GM23338 (cell line): ENCODE results near the gene NPHP4. TPM values are rescaled to one million over a fixed set of nuclear protein-coding genes. Genes with fewer than 3 reads are reported as not detected.

Experiments
- ATAC-seq: fragments of 200-7000 bp; cut with Tn5 transposase; 3 replicates; pipeline ENCODE4 v1.9.1; 2020
- DNase-seq: peaks from one replicate; pipeline ENCODE4 v3.0.0-alpha.2; 2015; ENCODE audit warnings: low spot score
- H2AFZ ChIP-seq: fragments of 200-600 bp; sonication (generic); 2 replicates; pipeline ENCODE4 v1.8.0; 2016; ENCODE audit warnings: antibody characterized with exemption, mild to moderate bottlenecking, moderate library complexity
- H3F3A ChIP-seq: fragments of 200-600 bp; sonication (generic); replicated peaks from 2 replicates; pipeline ENCODE4 v1.8.0; 2017; ENCODE audit warnings: antibody characterized with exemption, mixed run types, low read depth
- H3K27ac ChIP-seq: fragments of 200-600 bp; sonication (generic); 2 replicates; pipeline ENCODE4 v1.6.1; 2016; ENCODE audit warnings: low read depth
- H3K27me3 ChIP-seq: fragments of 200-600 bp; sonication (generic); 2 replicates; pipeline ENCODE4 v1.8.0; 2016; ENCODE audit warnings: mild to moderate bottlenecking, mixed run types, moderate library complexity; ENCODE audit not compliant: insufficient read depth
- H3K36me3 ChIP-seq: fragments of 200-600 bp; sonication (generic); 2 replicates; pipeline ENCODE4 v1.8.0; 2016; ENCODE audit warnings: mild to moderate bottlenecking; ENCODE audit not compliant: insufficient read depth
- H3K4me1 ChIP-seq: fragments of 200-600 bp; sonication (generic); 2 replicates; pipeline ENCODE4 v1.8.0; 2016; ENCODE audit warnings: mild to moderate bottlenecking, moderate library complexity; ENCODE audit not compliant: insufficient read depth
- H3K4me2 ChIP-seq: fragments of 200-600 bp; sonication (generic); 2 replicates; pipeline ENCODE4 v1.7.1; 2017; ENCODE audit warnings: mixed run types
- H3K4me3 ChIP-seq: fragments of 200-600 bp; sonication (generic); 2 replicates; pipeline ENCODE4 v1.6.1; 2016; ENCODE audit warnings: mixed run types
- H3K79me2 ChIP-seq: fragments of 200-600 bp; sonication (generic); replicated peaks from 2 replicates; pipeline ENCODE4 v1.8.0; 2017; ENCODE audit warnings: mild to moderate bottlenecking; ENCODE audit not compliant: insufficient read depth
- H3K9me2 ChIP-seq: fragments of 200-600 bp; sonication (generic); 2 replicates; pipeline ENCODE4 v1.8.0; 2017; ENCODE audit not compliant: insufficient read depth
- H4K20me1 ChIP-seq: fragments of 200-600 bp; sonication (generic); replicated peaks from 2 replicates; pipeline ENCODE4 v1.8.0; 2017; ENCODE audit warnings: mild to moderate bottlenecking; ENCODE audit not compliant: insufficient read depth
- H3K27ac Mint-ChIP-seq: 2 replicates; pipeline ENCODE4 v1.8.0; 2020; ENCODE audit warnings: inconsistent platforms, mild to moderate bottlenecking, moderate library complexity, mixed read lengths
- H3K27me3 Mint-ChIP-seq: 3 replicates; pipeline ENCODE4 v1.8.0; 2022; ENCODE audit warnings: low read depth, mild to moderate bottlenecking, moderate library complexity, mixed read lengths, inconsistent platforms; ENCODE audit not compliant: insufficient read depth, poor library complexity
- H3K36me3 Mint-ChIP-seq: 3 replicates; pipeline ENCODE4 v1.8.0; 2021; ENCODE audit warnings: low read depth, mild to moderate bottlenecking, inconsistent platforms, moderate library complexity, mixed read lengths
- H3K4me1 Mint-ChIP-seq: 3 replicates; pipeline ENCODE4 v1.8.0; 2020; ENCODE audit warnings: mild to moderate bottlenecking, inconsistent platforms, mixed read lengths
- H3K4me3 Mint-ChIP-seq: 3 replicates; pipeline ENCODE4 v1.8.0; 2021; ENCODE audit warnings: moderate library complexity, mild to moderate bottlenecking, inconsistent platforms, mixed read lengths
- H3K9me3 Mint-ChIP-seq: 3 replicates; pipeline ENCODE4 v1.8.0; 2020; ENCODE audit warnings: moderate library complexity, mild to moderate bottlenecking, inconsistent platforms, mixed read lengths
- CREB1 ChIP-seq: fragments of 250-450 bp; sonication (Bioruptor Pico); IDR thresholded peaks from 2 replicates; pipeline ENCODE4 v1.5.0; 2020; ENCODE audit warnings: low read depth, mild to moderate bottlenecking, moderate library complexity
- EZH2 ChIP-seq: fragments of 200-600 bp; sonication (generic); IDR thresholded peaks from one replicate; pipeline ENCODE4 v1.8.0; 2017; ENCODE audit warnings: antibody characterized with exemption, mild to moderate bottlenecking, low read depth; ENCODE audit not compliant: unreplicated experiment
- EZH2phosphoT487 ChIP-seq: fragments of 200-600 bp; sonication (generic); IDR thresholded peaks from one replicate; pipeline ENCODE4 v1.8.1; 2018; ENCODE audit warnings: antibody characterized with exemption; ENCODE audit not compliant: unreplicated experiment
- POLR2AphosphoS5 ChIP-seq: IDR thresholded peaks from 2 replicates; pipeline ENCODE4 v1.6.1; 2016; ENCODE audit warnings: antibody characterized with exemption, low read depth
- polyA plus RNA-seq: library from polyadenylated mRNA; unstranded; fragments of >200 nt; fragmentation: Nextera tagmentation; extraction: Ambion mirVana; gene quantifications from 2 replicates; pipeline ENCODE4 v1.2.1, GENCODE V29; 2016
- total RNA-seq: library from RNA; depleted of rRNA; stranded (reverse); fragments of >200 nt; shearing (Covaris generic); gene quantifications from 2 replicates; pipeline ENCODE4 v1.2.3, GENCODE V29; 2014
- TF ChIP-seq, protein P1 (sequence below): fragments of 250-450 bp; sonication (Bioruptor Pico); IDR thresholded peaks from 2 replicates; pipeline ENCODE4 v1.5.0; 2020; ENCODE audit warnings: mild to moderate bottlenecking, moderate library complexity

Gene NPHP4
- total and polyA plus RNA-seq, 2 experiments from 2014 or later: 2.5 to 12.4 TPM

DNA sequence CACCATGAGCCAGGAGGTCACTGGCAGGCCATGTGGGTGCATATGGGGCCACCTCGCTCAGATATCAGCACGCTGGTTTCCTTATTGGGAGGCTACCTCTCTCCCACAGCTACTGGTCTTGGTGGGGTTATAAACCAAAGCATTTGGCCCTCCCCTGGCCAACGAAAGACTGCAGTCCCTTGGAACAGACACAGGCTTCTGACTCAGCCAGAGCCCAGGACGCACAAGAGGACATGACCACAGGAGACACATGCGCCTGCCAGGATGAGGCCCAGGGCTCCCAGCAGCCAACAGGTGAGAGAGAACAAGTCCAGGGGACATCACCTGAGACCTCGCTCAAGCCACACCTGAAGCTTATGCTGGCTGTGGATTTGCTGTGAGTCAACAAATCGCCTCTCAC is 13.8 kb downstream of the NPHP4 start:
- Histone ChIP-seq H3K36me3 (no peaks in the 10 kb centered on the region), H3K4me2 (no peak overlapping the region), H3K4me3 (no peak overlapping the region), H3K9me2 (no peaks in the 10 kb centered on the region), H2AFZ (no peak overlapping the region), H4K20me1 (no peaks in the 10 kb centered on the region; the same call in 1 of the 2 replicates), H3K27ac (no peak overlapping the region), H3K79me2 (no peaks in the 10 kb centered on the region), H3F3A (0 out of 2 replicates have a peak, but pooled peaks cover 4% of the 10 kb centered on the region), H3K4me1 (peaks cover 8% of the 10 kb centered on the region), H3K27me3 (no peaks in the 10 kb centered on the region)
- DNase-seq (no peak), ATAC-seq (no peak)
- no peak for TF ChIP-seq POLR2AphosphoS5
- no peak for TF ChIP-seq EZH2phosphoT487
- TF ChIP-seq EZH2: no peak
- no peak for TF ChIP-seq CREB1 (CRISPR knock-in tag)
- TF ChIP-seq, protein P1, sequence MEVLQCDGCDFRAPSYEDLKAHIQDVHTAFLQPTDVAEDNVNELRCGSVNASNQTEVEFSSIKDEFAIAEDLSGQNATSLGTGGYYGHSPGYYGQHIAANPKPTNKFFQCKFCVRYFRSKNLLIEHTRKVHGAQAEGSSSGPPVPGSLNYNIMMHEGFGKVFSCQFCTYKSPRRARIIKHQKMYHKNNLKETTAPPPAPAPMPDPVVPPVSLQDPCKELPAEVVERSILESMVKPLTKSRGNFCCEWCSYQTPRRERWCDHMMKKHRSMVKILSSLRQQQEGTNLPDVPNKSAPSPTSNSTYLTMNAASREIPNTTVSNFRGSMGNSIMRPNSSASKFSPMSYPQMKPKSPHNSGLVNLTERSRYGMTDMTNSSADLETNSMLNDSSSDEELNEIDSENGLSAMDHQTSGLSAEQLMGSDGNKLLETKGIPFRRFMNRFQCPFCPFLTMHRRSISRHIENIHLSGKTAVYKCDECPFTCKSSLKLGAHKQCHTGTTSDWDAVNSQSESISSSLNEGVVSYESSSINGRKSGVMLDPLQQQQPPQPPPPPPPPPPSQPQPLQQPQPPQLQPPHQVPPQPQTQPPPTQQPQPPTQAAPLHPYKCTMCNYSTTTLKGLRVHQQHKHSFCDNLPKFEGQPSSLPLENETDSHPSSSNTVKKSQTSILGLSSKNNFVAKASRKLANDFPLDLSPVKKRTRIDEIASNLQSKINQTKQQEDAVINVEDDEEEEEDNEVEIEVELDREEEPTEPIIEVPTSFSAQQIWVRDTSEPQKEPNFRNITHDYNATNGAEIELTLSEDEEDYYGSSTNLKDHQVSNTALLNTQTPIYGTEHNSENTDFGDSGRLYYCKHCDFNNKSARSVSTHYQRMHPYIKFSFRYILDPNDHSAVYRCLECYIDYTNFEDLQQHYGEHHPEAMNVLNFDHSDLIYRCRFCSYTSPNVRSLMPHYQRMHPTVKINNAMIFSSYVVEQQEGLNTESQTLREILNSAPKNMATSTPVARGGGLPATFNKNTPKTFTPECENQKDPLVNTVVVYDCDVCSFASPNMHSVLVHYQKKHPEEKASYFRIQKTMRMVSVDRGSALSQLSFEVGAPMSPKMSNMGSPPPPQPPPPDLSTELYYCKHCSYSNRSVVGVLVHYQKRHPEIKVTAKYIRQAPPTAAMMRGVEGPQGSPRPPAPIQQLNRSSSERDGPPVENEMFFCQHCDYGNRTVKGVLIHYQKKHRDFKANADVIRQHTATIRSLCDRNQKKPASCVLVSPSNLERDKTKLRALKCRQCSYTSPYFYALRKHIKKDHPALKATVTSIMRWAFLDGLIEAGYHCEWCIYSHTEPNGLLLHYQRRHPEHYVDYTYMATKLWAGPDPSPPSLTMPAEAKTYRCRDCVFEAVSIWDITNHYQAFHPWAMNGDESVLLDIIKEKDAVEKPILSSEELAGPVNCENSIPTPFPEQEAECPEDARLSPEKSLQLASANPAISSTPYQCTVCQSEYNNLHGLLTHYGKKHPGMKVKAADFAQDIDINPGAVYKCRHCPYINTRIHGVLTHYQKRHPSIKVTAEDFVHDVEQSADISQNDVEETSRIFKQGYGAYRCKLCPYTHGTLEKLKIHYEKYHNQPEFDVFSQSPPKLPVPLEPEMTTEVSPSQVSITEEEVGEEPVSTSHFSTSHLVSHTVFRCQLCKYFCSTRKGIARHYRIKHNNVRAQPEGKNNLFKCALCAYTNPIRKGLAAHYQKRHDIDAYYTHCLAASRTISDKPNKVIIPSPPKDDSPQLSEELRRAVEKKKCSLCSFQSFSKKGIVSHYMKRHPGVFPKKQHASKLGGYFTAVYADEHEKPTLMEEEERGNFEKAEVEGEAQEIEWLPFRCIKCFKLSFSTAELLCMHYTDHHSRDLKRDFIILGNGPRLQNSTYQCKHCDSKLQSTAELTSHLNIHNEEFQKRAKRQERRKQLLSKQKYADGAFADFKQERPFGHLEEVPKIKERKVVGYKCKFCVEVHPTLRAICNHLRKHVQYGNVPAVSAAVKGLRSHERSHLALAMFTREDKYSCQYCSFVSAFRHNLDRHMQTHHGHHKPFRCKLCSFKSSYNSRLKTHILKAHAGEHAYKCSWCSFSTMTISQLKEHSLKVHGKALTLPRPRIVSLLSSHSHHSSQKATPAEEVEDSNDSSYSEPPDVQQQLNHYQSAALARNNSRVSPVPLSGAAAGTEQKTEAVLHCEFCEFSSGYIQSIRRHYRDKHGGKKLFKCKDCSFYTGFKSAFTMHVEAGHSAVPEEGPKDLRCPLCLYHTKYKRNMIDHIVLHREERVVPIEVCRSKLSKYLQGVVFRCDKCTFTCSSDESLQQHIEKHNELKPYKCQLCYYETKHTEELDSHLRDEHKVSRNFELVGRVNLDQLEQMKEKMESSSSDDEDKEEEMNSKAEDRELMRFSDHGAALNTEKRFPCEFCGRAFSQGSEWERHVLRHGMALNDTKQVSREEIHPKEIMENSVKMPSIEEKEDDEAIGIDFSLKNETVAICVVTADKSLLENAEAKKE (CRISPR knock-in tag): no peak
- peaks cover 18% of the 10 kb centered on the region for H3K4me1 Mint-ChIP-seq
- H3K9me3 Mint-ChIP-seq: peaks cover 17% of the 10 kb centered on the region; the same call in 2 of the 3 replicates
- H3K4me3 Mint-ChIP-seq: no peak overlapping the region; the same call in 2 of the 3 replicates
- H3K36me3 Mint-ChIP-seq: peaks cover 24% of the 10 kb centered on the region
- H3K27ac Mint-ChIP-seq: no peak overlapping the region
- peaks cover 21% of the 10 kb centered on the region for H3K27me3 Mint-ChIP-seq
